HAP-1 (cell line): ENCODE results near the gene IFT88.

Experiments used
- DNase-seq, 2 experiments: peaks; one replicate each; pipeline ENCODE4 v3.0.0-alpha.2; 2016 to 2020; ENCODE audit warnings: low spot score in 2 of 2
- H3K27me3 ChIP-seq: fragments of 250-450 bp; sonication (Bioruptor Pico); 2 replicates; pipeline ENCODE4 v1.5.1; 2020; ENCODE audit warnings: low read depth, mild to moderate bottlenecking, moderate library complexity
- H3K36me3 ChIP-seq: fragments of 250-450 bp; sonication (Bioruptor Pico); replicated peaks from 2 replicates; pipeline ENCODE4 v1.5.1; 2020; ENCODE audit warnings: mild to moderate bottlenecking
- H3K4me1 ChIP-seq: fragments of 250-450 bp; sonication (Bioruptor Pico); 2 replicates; pipeline ENCODE4 v1.5.1; 2020; ENCODE audit warnings: mild to moderate bottlenecking
- H3K4me3 ChIP-seq: fragments of 250-450 bp; sonication (Bioruptor Pico); 2 replicates; pipeline ENCODE4 v1.5.1; 2020; ENCODE audit warnings: mild to moderate bottlenecking, moderate library complexity
- H3K9me3 ChIP-seq: fragments of 250-450 bp; sonication (Bioruptor Pico); 2 replicates; pipeline ENCODE4 v1.5.1; 2020; ENCODE audit warnings: mild to moderate bottlenecking, moderate library complexity
- in situ Hi-C: fragments of 300-500 bp; cut with MboI; formaldehyde crosslinking; loops from 3 replicates; pipeline ENCODE4 v1.14.3; 2020; ENCODE audit warnings: low sequenced_read_pairs, inconsistent platforms, mixed read lengths

The IFT88 gene

GRCh38 chr13:20623000-20623399 lies 56.0 kb downstream of the IFT88 start:
- in situ Hi-C loops, result no loop called here
- Histone ChIP-seq H3K27me3 (no peaks in the 10 kb centered on the region), H3K4me1 (no peaks in the 10 kb centered on the region), H3K9me3 (no peaks in the 10 kb centered on the region; the same call in 1 of the 2 replicates), H3K36me3 (no peaks in the 10 kb centered on the region), H3K4me3 (no peak overlapping the region)
- DNase-seq, result no peak

DNA sequence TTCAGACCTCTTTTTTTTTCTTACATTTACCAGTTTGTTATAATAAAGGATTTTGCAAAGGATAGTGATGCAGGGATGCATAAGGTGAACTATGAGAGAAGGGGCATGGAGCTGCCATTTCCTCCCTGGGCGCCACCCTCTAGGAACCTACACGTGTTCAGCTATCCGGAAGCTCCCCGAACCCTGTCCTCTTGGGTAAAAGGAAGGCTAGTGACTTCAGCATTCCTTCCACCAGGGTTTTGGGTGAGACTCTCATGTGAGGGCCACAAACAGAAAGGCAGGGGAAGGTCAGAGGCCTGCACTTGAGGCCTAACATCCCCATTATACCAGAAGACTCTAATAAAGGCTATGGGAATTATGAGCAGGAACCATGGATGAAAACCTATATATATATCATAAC lies 57.3 kb downstream of the IFT88 start:
- Histone ChIP-seq H3K27me3 (no peaks in the 10 kb centered on the region), H3K9me3 (no peaks in the 10 kb centered on the region; the same call in 1 of the 2 replicates), H3K36me3 (no peaks in the 10 kb centered on the region), H3K4me1 (no peaks in the 10 kb centered on the region), H3K4me3 (no peak overlapping the region)
- no peak for DNase-seq
- in situ Hi-C loops, result no loop called here

DNA sequence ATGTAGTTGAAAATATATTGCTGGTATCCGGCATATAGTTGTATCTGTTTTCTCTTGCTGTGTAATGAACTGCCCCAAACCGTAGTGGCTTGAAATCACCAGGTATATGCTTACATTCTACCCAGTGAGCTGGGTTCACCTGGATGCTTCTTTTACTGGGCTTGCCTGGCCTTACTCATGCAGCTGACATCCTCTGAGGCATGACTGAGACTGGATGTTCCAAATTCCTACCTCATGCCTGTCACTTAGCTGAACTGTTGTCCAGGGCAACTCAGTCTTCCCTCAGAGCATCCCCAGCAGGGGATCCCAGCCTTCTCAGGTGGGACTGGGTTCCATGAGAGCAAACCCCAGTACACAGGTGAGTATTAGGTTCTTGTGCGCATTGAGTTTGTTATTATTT lies 66.8 kb downstream of the IFT88 start:
- Histone ChIP-seq H3K27me3 (no peaks in the 10 kb centered on the region), H3K36me3 (no peaks in the 10 kb centered on the region), H3K9me3 (no peaks in the 10 kb centered on the region), H3K4me3 (no peak overlapping the region), H3K4me1 (peaks cover 4% of the 10 kb centered on the region)
- no peak for DNase-seq
- in situ Hi-C loops, result no loop called here

GRCh38 chr13:20636079-20636478 lies 69.1 kb downstream of the IFT88 start:
- in situ Hi-C loops, result no loop called here
- DNase-seq, result no peak
- no peaks in the 10 kb centered on the region for H3K9me3 ChIP-seq
- no peaks in the 10 kb centered on the region for H3K36me3 ChIP-seq
- H3K27me3 ChIP-seq, result no peaks in the 10 kb centered on the region
- peaks cover 4% of the 10 kb centered on the region for H3K4me1 ChIP-seq
- no peak overlapping the region for H3K4me3 ChIP-seq

- Histone ChIP-seq H3K4me1 (peaks cover 4% of the 10 kb centered on the region), H3K9me3 (no peaks in the 10 kb centered on the region; the same call in 1 of the 2 replicates), H3K4me3 (no peak overlapping the region), H3K27me3 (no peaks in the 10 kb centered on the region), H3K36me3 (no peaks in the 10 kb centered on the region)
- no peak for DNase-seq
- in situ Hi-C loops, result no loop called here
These were observed 70.9 kb downstream of the IFT88 start for GRCh38 chr13:20637811-20638210.

DNA sequence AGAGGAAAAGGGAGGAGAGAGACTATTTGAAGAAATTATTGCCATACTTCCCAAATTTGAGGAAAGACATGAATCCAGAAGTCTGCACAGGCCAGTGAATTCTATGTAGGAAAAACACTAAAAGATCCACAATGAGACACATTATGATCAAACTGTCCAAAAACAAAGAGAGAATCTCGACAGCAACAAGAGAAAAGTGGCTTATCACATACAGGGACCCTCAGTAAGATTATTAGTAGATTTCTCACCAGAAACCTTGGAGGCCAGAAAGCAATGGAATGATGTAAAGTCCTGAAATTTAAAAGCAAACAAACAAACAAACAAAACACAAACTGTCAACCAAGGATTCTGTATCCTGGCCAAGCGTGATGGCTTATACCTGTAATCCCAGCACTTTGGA lies 80.8 kb downstream of the IFT88 start:
- Histone ChIP-seq H3K4me1 (no peaks in the 10 kb centered on the region), H3K27me3 (no peaks in the 10 kb centered on the region), H3K9me3 (no peaks in the 10 kb centered on the region), H3K4me3 (no peak overlapping the region), H3K36me3 (no peaks in the 10 kb centered on the region)
- no peak for DNase-seq
- in situ Hi-C loops, result no loop called here

DNA sequence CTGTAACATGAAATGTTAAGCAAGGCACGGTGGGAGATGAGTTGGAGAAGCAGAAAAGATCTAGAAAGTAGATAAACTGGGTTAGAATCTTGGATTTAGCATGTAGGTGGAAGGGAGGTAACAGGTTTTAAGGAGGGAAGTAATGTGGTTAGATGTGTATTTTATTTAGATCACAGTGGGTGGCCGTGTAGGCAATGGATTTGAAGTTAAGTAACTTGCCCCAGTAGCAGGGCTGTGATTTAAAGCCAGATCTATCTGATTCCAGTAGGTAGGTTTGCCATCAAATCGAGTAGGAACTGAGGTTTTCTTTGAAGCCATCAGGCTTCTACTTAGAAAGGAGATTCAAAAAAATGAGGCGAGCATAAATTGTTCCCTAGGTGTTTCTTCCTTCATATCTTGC lies 86.0 kb downstream of the IFT88 start:
- no peaks in the 10 kb centered on the region for H3K9me3 ChIP-seq
- no peak overlapping the region for H3K4me3 ChIP-seq
- H3K36me3 ChIP-seq, result no peaks in the 10 kb centered on the region
- H3K4me1 ChIP-seq, result no peaks in the 10 kb centered on the region
- no peaks in the 10 kb centered on the region for H3K27me3 ChIP-seq
- DNase-seq, result no peak
- in situ Hi-C loops, result no loop called here

DNA sequence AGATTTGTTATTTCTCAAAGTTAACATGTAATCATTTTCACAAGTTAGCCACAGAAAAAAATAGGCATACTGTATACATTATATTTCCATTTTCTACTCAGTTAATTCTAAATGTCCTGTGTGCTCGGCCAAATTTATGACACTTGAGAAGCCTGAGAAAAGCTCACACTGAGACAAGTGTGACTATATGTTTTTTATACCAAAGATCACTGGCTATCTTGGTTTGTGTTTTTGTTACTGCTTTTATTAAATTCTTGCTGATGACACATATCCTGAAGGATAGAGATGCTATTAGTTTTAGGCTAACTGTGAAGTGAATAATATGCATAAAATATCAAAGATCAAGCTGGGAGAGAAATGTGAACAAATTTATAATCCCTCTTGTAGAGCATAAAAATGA lies 87.2 kb downstream of the IFT88 start:
- no peaks in the 10 kb centered on the region for H3K36me3 ChIP-seq

GRCh38 chr13:20658451-20659040 lies 91.6 kb downstream of the IFT88 start:
- H3K9me3 ChIP-seq, result no peaks in the 10 kb centered on the region
- no peaks in the 10 kb centered on the region for H3K4me1 ChIP-seq
- no peak for DNase-seq
- in situ Hi-C loops, result no loop called here
- no peaks in the 10 kb centered on the region for H3K27me3 ChIP-seq
- no peaks in the 10 kb centered on the region for H3K36me3 ChIP-seq
- H3K4me3 ChIP-seq, result no peak overlapping the region

More for the DNA sequence above, 87.2 kb downstream of the IFT88 start:
- in situ Hi-C loops, result no loop called here
- Histone ChIP-seq H3K9me3 (no peaks in the 10 kb centered on the region), H3K4me1 (no peaks in the 10 kb centered on the region), H3K27me3 (no peaks in the 10 kb centered on the region), H3K4me3 (no peak overlapping the region)
- no peak for DNase-seq

GRCh38 chr13:20664351-20664750 lies 97.4 kb downstream of the IFT88 start:
- no peak for DNase-seq
- H3K27me3 ChIP-seq, result no peaks in the 10 kb centered on the region
- H3K4me3 ChIP-seq, result no peak overlapping the region
- in situ Hi-C loops, result no loop called here
- H3K36me3 ChIP-seq, result no peaks in the 10 kb centered on the region
- H3K9me3 ChIP-seq, result no peaks in the 10 kb centered on the region
- H3K4me1 ChIP-seq, result no peaks in the 10 kb centered on the region

DNA sequence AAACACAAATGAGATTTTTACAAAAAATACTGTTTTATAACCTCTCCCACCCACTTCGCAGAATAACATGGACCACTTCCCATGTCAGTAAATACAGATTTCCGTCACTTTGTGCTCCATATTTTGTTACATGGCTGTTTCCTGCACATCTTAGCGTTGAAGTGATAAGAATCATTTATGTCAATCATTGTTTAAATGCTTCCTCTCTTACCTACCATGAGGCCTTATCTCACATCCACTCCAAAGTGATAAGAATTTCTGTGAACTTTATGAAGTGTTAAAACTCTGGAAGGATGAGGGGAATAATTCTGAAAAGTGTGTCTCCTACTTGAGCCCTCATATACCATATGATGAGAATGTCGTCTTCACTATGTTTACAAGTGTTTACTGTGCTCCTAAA lies 100.0 kb downstream of the IFT88 start:
- H3K4me3 ChIP-seq, result no peak overlapping the region
- H3K4me1 ChIP-seq, result no peaks in the 10 kb centered on the region
- in situ Hi-C loops, result no loop called here
- no peaks in the 10 kb centered on the region for H3K9me3 ChIP-seq
- no peak for DNase-seq
- no peaks in the 10 kb centered on the region for H3K27me3 ChIP-seq
- no peaks in the 10 kb centered on the region for H3K36me3 ChIP-seq

- H3K4me3 ChIP-seq, result no peak overlapping the region
- in situ Hi-C loops, result no loop called here
- no peaks in the 10 kb centered on the region for H3K27me3 ChIP-seq
- DNase-seq, result no peak
- H3K9me3 ChIP-seq, result no peaks in the 10 kb centered on the region
- H3K36me3 ChIP-seq, result no peaks in the 10 kb centered on the region
- no peaks in the 10 kb centered on the region for H3K4me1 ChIP-seq
These were observed 101.0 kb downstream of the IFT88 start for GRCh38 chr13:20667857-20668437.

DNA sequence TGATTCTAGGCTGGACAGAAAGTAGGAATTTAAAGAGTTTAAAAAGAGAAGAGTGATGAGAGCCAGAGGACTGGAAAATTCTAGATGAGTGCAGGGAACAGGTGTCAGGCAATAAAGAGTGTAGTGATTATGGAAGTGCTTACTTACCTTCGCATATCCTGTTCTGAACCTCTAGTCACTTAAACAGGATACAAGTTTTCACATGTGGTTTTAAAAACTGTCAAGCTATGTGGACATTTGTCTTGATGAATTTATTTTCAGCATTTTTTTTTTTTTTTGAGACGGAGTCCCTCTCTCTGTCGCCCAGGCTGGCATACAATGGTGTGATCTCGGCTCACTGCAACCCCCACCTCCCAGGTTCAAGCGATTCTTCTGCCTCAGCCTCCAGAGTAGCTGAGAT lies 102.2 kb downstream of the IFT88 start:
- DNase-seq, result no peak
- H3K4me3 ChIP-seq, result no peak overlapping the region
- in situ Hi-C loops, result no loop called here
- no peaks in the 10 kb centered on the region for H3K9me3 ChIP-seq
- no peaks in the 10 kb centered on the region for H3K4me1 ChIP-seq
- no peaks in the 10 kb centered on the region for H3K36me3 ChIP-seq
- no peaks in the 10 kb centered on the region for H3K27me3 ChIP-seq

- H3K9me3 ChIP-seq, result no peaks in the 10 kb centered on the region
- no peaks in the 10 kb centered on the region for H3K4me1 ChIP-seq
- DNase-seq, result no peak
- H3K27me3 ChIP-seq, result no peaks in the 10 kb centered on the region
- in situ Hi-C loops, result no loop called here
- H3K36me3 ChIP-seq, result no peaks in the 10 kb centered on the region
- no peak overlapping the region for H3K4me3 ChIP-seq
These were observed 104.8 kb downstream of the IFT88 start for GRCh38 chr13:20671789-20672188.

DNA sequence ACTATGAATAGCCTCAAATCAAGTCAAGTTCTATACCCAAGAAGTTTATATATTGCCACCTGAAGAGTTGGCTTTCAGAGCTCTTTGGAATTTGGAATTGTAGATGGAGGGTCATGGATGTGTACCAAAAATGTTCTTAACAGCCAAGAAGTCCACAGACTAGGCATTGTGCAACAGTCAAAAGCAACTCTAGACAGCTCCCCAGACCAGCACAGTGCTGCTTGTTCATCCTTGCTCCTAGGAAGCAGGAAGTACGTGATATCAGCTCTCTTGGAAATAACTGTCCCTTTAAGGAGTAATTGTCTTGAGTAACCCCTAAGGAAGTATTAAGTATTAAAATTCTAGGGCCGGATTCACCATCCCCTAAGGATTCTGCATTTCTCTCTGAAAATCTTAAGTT lies 105.8 kb downstream of the IFT88 start:
- Histone ChIP-seq H3K36me3 (no peaks in the 10 kb centered on the region), H3K9me3 (no peaks in the 10 kb centered on the region), H3K4me1 (0 out of 2 replicates have a peak, but pooled peaks cover under 1% of the 10 kb centered on the region), H3K27me3 (no peaks in the 10 kb centered on the region), H3K4me3 (no peak overlapping the region)
- no peak for DNase-seq
- in situ Hi-C loops, result no loop called here
